Neutrophil (primary cell): ENCODE data around the gene TEKT1.

Experiments used
- H3K27ac ChIP-seq: fragments of 200-600 bp; sonication (generic); 2 replicates; pipeline ENCODE4 v1.5.1; 2016; ENCODE audit warnings: mild to moderate bottlenecking, moderate library complexity
- H3K27me3 ChIP-seq: fragments of 200-600 bp; sonication (generic); 2 replicates; pipeline ENCODE4 v1.6.0; 2016; ENCODE audit warnings: mild to moderate bottlenecking
- H3K36me3 ChIP-seq: fragments of 200-600 bp; sonication (generic); 2 replicates; pipeline ENCODE4 v1.5.1; 2017
- H3K4me1 ChIP-seq, 2 experiments: fragments of 200-600 bp in 1 of 2; sonication (generic) in 1 of 2; 1 replicate in 1 of 2; 2 replicates in 1 of 2; pipeline versions ENCODE4 v1.5.1 to v1.6.1; 2013 to 2016; ENCODE audit warnings: low read depth in 1 of 2, low read length in 1 of 2, mild to moderate bottlenecking in 1 of 2, moderate library complexity in 1 of 2; ENCODE audit not compliant: control insufficient read depth in 1 of 2, insufficient read depth in 1 of 2
- H3K4me3 ChIP-seq, 2 experiments: fragments of 200-600 bp in 1 of 2; sonication (generic) in 1 of 2; 1 replicate in 1 of 2; 2 replicates in 1 of 2; pipeline ENCODE4 v1.5.1; 2013 to 2016; ENCODE audit warnings: low read depth in 1 of 2, low read length in 1 of 2, mild to moderate bottlenecking in 1 of 2, moderate library complexity in 1 of 2
- H3K9me3 ChIP-seq: fragments of 200-600 bp; sonication (generic); 2 replicates; pipeline ENCODE4 v1.5.1; 2016
- TF ChIP-seq, protein P1 (sequence below): fragments of 200-600 bp; sonication (generic); IDR thresholded peaks from 2 replicates; pipeline ENCODE4 v1.5.1; 2016; ENCODE audit warnings: antibody characterized with exemption

The TEKT1 gene

DNA sequence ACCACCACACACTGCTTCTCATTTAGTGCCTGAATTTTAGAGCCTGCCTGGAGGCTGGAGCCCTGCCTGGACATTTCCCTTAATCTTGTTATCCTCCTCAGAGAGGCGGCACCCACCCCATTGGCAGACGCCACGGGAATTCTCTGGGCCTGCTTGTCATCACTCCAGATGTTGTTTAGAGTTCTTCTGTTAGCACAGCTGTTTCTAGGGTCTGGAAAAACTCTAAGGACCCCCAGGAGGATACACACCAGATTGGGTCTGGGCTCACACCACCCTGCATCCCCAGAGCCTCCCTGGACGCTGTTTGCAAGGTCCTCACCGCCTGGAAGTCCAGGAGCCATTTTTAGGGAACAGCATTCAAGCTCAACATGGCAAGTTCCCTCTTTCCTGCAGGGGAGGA lies 76.2 kb downstream of the TEKT1 start:
- Histone ChIP-seq H3K4me3 (peak overlapping the region; percentile 61 to 67), H3K4me1 (peaks cover 33 to 40% of the 10 kb centered on the region in 2 experiments), H3K36me3 (peaks cover 20% of the 10 kb centered on the region), H3K27ac (peak overlapping the region; percentile 79), H3K27me3 (no peaks in the 10 kb centered on the region), H3K9me3 (no peaks in the 10 kb centered on the region)
- TF ChIP-seq, protein P1, sequence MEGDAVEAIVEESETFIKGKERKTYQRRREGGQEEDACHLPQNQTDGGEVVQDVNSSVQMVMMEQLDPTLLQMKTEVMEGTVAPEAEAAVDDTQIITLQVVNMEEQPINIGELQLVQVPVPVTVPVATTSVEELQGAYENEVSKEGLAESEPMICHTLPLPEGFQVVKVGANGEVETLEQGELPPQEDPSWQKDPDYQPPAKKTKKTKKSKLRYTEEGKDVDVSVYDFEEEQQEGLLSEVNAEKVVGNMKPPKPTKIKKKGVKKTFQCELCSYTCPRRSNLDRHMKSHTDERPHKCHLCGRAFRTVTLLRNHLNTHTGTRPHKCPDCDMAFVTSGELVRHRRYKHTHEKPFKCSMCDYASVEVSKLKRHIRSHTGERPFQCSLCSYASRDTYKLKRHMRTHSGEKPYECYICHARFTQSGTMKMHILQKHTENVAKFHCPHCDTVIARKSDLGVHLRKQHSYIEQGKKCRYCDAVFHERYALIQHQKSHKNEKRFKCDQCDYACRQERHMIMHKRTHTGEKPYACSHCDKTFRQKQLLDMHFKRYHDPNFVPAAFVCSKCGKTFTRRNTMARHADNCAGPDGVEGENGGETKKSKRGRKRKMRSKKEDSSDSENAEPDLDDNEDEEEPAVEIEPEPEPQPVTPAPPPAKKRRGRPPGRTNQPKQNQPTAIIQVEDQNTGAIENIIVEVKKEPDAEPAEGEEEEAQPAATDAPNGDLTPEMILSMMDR, result no peak

DNA sequence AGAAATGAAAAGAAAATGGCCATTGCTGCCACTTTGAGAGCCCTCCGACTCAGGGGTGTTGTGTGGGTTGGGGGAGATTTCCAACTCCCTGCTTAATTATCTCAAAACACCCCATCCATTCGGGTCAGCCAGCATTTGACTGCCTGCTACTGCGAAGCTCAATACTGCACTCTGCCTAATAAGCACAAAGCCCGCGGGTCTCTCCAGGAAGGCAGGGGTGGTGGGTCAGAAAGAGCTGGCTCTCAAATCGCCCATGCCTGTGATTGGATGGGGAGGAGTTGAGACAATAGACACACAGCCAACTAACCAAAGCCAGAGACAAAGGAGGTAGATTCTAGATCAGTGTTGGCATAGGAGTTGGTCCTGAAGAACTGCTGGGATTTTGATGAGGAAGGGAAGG lies 78.0 kb downstream of the TEKT1 start:
- Histone ChIP-seq H3K4me1 (peaks cover 33 to 40% of the 10 kb centered on the region in 2 experiments), H3K9me3 (no peaks in the 10 kb centered on the region), H3K36me3 (peaks cover 6% of the 10 kb centered on the region), H3K4me3 (no peak overlapping the region), H3K27me3 (no peaks in the 10 kb centered on the region), H3K27ac (no peak overlapping the region)
- TF ChIP-seq, protein P1, result no peak

DNA sequence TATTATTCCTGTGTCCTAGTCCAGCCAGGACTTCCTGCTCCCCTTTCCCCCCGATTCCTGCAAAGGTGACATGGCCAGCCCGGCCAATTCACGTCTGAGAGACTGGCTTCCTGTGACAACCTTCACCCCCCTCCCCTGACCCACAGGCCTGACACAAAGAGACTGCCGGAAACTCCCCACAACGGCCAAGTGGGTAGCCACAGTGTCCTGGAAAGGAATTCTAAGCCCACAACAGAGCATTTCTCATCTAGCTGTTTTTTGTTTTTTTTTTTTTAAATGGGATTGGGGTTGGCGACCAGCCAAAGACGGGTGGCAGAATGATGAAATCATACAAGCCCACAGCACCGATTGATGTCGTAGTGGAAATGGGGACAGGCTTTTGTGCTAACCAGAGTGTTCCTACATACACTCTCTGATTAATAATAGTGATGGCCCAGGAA lies 78.5 kb downstream of the TEKT1 start:
- Histone ChIP-seq H3K27ac (no peak overlapping the region), H3K4me3 (no peak overlapping the region), H3K9me3 (no peaks in the 10 kb centered on the region), H3K27me3 (no peaks in the 10 kb centered on the region), H3K4me1 (peaks cover 33 to 40% of the 10 kb centered on the region in 2 experiments), H3K36me3 (peaks cover under 1% of the 10 kb centered on the region)
- TF ChIP-seq, protein P1, result no peak

DNA sequence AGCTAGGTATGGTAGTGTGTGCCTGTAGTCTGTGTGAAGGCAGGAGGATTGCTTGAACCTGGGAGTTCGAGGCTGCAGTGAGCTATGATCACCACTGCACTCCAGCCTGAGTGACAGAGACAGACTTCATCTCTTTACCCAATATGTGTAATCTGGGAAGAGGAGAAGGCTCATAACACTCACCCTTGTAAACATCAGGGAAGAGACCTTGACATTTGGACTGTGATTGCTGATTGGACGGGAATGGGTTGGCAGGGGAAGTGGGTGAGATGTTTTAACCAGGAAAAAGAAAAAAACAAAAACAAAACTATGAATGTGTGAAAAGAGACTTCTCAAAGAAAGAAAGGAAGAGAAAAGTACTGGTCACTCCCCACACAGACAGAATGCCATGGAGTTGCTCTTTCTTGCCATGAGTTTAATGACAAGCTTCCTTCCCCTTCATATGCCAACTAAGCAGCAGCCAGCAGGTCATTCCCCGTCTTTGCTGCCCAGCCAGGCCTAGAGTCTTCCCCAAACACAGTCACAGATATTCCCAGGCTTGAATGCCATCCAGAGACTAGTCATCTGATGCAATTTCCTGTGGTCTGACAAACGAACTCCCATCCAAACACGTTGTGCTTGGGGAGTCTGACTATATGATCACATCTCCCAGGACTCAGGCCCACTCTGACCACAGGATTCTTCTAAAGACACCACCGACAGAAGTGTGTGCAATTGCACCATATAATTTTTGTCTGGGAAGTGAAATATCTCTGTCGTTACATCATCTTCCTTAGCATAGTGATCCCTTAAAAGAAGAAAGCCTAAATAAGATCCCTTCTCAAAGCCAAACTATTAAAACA lies 79.2 kb downstream of the TEKT1 start:
- Histone ChIP-seq H3K9me3 (no peaks in the 10 kb centered on the region), H3K4me1 (peaks cover 31 to 39% of the 10 kb centered on the region in 2 experiments)

DNA sequence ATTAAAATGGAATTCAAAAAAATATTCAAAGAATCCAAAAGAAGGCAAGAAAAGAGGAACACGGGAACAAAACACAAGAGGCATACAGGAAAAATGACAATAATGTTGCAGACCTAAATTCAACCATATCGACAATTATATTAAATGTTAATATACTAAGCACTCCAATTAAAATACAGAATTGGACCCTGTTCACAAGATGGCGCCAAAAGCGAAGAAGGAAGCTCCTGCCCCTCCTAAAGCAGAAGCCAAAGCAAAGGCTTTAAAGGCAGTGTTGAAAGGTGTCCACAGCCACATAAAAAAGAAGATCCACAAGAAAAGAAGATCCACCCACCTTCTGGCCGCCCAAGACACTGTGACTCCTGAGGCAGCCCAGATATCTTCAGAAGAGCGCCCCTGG lies 82.0 kb downstream of the TEKT1 start:
- Histone ChIP-seq H3K4me1 (peaks cover 14 to 20% of the 10 kb centered on the region in 2 experiments), H3K4me3 (no peak overlapping the region), H3K9me3 (no peaks in the 10 kb centered on the region), H3K27ac (no peak overlapping the region), H3K36me3 (no peaks in the 10 kb centered on the region), H3K27me3 (peaks cover 10% of the 10 kb centered on the region)
- TF ChIP-seq, protein P1, result no peak

More for the DNA sequence above, 79.2 kb downstream of the TEKT1 start:
- Histone ChIP-seq H3K36me3 (no peaks in the 10 kb centered on the region), H3K4me3 (no peak overlapping the region), H3K27ac (peak overlapping the region; percentile 16), H3K27me3 (no peaks in the 10 kb centered on the region)
- TF ChIP-seq, protein P1, result no peak
